Measurements from ENCODE around the gene EPS8L3. TPM values are rescaled to one million over a fixed set of nuclear protein-coding genes. Genes with fewer than 3 reads are reported as not detected.

Gene EPS8L3
- total RNA-seq, 1 donor from 2014 or later = not detected

DNA sequence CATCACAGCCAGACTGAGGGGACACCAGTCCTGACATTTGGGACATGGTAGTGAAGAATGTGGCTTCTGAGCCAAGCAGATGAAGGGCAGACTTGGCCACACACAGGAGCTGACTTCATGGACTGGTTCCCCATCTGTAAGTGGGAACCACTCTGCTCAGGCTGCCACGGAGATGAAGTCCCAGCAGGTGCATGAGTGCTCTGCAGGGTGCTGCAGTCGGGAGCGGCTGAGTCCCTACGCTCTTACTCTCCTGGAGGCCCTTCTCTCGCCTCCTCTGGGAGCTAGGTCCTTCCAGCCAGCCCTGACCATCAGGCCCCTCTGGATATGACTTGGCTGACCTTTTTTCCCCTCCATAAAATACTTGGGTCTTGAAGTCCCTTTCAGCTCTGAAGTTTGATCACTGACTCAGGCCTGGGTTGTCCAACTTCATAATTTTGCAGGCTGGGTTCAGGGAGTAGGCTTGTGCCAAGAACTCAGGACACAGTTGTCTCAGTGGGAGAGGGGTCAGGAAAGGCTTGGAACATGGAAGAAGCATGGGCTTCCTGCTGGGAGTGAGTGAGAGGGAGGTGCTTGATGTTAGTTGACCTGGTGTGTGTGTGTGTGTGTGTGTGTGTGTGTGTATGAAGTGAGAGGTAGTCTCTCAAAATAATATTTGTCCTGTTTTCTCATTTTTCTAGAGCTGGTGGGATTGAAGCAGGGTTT is 21.0 kb upstream of the EPS8L3 start:
- peak; percentile 17 for DNase-seq (ENCODE audit: low spot score)
- intact Hi-C loops (cut with DNase I) = loop anchor here (5.0 kb wide), 1 partner anchor 902 kb away; no protein-coding TSS in a partner anchor
- peak; percentile 31 for ATAC-seq

- no peak for DNase-seq (ENCODE audit: low spot score)
- intact Hi-C loops (cut with DNase I) = loop anchor here (5.0 kb wide), 1 partner anchor 901 kb away; no protein-coding TSS in a partner anchor
- peak; percentile 25 for ATAC-seq
Observed at GRCh38 chr1:109783436-109783835, 19.7 kb upstream of the EPS8L3 start.

DNA sequence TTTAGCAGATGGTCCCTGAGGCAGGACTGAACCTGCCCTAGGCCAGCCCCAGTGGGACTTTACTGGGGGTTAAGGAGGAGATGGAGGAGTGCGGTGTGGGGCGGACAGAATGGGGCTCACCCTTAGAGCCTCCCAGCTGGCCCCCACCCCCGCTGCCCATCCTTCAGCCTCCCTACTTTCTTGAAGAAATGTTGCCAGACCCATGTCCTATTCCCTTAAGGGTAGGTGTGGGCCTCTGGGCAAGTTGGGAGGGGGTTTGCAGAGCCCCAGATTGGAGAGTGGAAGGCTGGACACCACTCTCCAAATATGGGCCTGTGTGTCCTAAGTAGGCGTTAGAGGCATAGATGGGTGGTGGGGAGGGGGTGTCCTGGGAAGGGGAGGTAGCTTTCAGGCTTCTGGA is 19.2 kb upstream of the EPS8L3 start:
- ATAC-seq (peak; percentile 2), DNase-seq (ENCODE audit: low spot score) (no peak)
- intact Hi-C loops (cut with DNase I) = loop anchor here (5.0 kb wide), 1 partner anchor 901 kb away; no protein-coding TSS in a partner anchor

DNA sequence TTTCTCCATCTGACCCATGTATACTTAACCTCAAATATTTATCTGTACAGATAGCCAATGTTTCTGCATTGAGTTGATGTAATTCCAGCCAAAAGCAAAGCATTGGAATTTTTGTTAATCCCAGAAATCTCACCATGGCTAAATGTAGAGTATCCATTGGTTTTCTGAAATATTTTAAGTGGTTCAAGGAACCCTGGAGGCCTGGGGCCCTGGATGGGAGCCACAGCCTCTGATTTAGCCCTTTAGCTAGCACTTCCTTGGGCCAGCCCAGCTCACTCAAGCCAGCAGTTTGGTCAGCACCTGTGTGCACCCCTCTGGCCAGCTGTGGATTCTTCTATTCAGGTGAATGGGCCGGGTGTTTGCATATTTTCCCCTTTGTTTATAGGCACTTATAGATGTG is 18.8 kb upstream of the EPS8L3 start:
- intact Hi-C loops (cut with DNase I) = loop anchor here (5.0 kb wide), 1 partner anchor 900 kb away; no protein-coding TSS in a partner anchor
- no peak for DNase-seq (ENCODE audit: low spot score)
- peak; percentile 59 for ATAC-seq

GRCh38 chr1:109781806-109782205 is 18.1 kb upstream of the EPS8L3 start:
- no peak for DNase-seq (ENCODE audit: low spot score)
- intact Hi-C loops (cut with DNase I) = loop anchor here (5.0 kb wide), 1 partner anchor 900 kb away; no protein-coding TSS in a partner anchor
- ATAC-seq = no peak

DNA sequence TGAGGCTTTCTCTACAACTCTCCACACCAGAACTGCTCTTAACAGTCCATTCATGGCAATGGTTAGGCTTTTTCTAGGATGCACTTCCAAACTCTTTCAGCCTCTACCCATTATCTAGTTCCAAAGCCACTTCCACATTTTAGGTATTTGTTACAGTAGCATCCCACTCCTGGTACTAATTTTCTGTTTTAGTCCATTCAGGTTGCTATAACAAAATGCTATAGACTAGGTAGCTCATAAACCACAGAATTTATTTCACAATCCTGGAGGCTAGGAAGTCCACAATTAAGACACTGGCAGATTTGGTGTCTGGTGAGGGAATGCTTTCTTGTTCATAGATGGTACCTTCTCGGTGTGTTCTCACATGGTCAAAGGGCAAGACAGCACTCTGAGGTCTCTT is 17.3 kb upstream of the EPS8L3 start:
- DNase-seq (ENCODE audit: low spot score) (no peak), ATAC-seq (no peak)
- intact Hi-C loops (cut with DNase I) = loop anchor here (5.0 kb wide), 1 partner anchor 899 kb away; no protein-coding TSS in a partner anchor

GRCh38 chr1:109777980-109778625 is 14.4 kb upstream of the EPS8L3 start:
- DNase-seq (ENCODE audit: low spot score) = peak; percentile 51
- ATAC-seq = no peak
- intact Hi-C loops (cut with DNase I) = loop anchor here (2.0 kb wide), 1 partner anchor 203 kb away; no protein-coding TSS in a partner anchor

- intact Hi-C loops (cut with DNase I) = loop anchor here (2.0 kb wide), 1 partner anchor 203 kb away; no protein-coding TSS in a partner anchor
- peak; percentile 2 for ATAC-seq
- DNase-seq (ENCODE audit: low spot score) = peak; percentile 49
Observed at GRCh38 chr1:109777436-109777835, 13.7 kb upstream of the EPS8L3 start.

- DNase-seq (ENCODE audit: low spot score) (peak; percentile 87), ATAC-seq (peak; percentile 87)
Observed at GRCh38 chr1:109776911-109777310, 13.2 kb upstream of the EPS8L3 start.

DNA sequence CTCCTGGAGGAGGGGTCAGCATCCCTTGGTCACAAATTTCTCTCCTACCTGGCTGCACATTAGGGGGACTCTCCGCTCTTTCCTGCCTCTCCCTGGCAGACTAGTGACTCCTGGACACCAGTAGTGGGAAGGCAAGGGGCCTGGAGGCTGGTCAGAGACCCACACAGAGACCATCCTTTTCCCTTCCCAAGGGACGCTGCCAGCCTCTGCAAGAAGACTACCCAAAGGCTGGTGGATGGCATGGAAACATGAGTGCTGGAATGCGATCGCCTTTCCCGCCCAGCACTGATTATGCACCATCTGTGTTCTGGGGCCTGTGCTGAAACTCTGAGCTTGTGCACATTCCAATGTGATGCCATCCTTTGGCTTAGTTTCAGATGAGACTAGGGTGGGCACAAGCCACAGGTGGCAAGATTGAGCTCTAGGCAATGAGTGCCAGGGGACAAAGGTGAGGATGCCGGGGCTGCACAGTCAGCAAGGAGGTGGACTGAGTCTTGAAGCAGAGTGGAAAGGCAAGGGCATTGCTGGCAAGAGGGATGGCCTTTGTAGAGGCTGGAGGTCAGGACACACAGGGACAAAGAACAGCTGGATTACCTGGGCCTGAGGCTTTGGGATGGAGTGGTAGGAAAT is 12.6 kb upstream of the EPS8L3 start:
- peak; percentile 58 for DNase-seq (ENCODE audit: low spot score)
- ATAC-seq = no peak
- intact Hi-C loops (cut with DNase I) = loop anchor here (2.0 kb wide), 1 partner anchor 204 kb away; no protein-coding TSS in a partner anchor

More at GRCh38 chr1:109776911-109777310, 13.2 kb upstream of the EPS8L3 start:
- intact Hi-C loops (cut with DNase I) = loop anchor here (2.0 kb wide), 1 partner anchor 204 kb away; no protein-coding TSS in a partner anchor

GRCh38 chr1:109775398-109775797 is 11.7 kb upstream of the EPS8L3 start:
- intact Hi-C loops (cut with DNase I) = no loop called here
- no peak for ATAC-seq
- DNase-seq (ENCODE audit: low spot score) = no peak

- DNase-seq (ENCODE audit: low spot score) (no peak), ATAC-seq (peak; percentile 1)
- intact Hi-C loops (cut with DNase I) = loop anchor here (5.0 kb wide), 2 partner anchors 132 to 232 kb away; no protein-coding TSS in a partner anchor
Observed at GRCh38 chr1:109773900-109774485, 10.3 kb upstream of the EPS8L3 start.

- ATAC-seq (peak; percentile 87), DNase-seq (ENCODE audit: low spot score) (peak; percentile 87)
- intact Hi-C loops (cut with DNase I) = loop anchor here (5.0 kb wide), 2 partner anchors 131 to 231 kb away; no protein-coding TSS in a partner anchor
Observed at GRCh38 chr1:109773203-109773899, 9.6 kb upstream of the EPS8L3 start.

GRCh38 chr1:109772658-109773202 is 9.0 kb upstream of the EPS8L3 start:
- no peak for DNase-seq (ENCODE audit: low spot score)
- intact Hi-C loops (cut with DNase I) = loop anchor here (5.0 kb wide), 2 partner anchors 130 to 230 kb away; no protein-coding TSS in a partner anchor
- no peak for ATAC-seq

DNA sequence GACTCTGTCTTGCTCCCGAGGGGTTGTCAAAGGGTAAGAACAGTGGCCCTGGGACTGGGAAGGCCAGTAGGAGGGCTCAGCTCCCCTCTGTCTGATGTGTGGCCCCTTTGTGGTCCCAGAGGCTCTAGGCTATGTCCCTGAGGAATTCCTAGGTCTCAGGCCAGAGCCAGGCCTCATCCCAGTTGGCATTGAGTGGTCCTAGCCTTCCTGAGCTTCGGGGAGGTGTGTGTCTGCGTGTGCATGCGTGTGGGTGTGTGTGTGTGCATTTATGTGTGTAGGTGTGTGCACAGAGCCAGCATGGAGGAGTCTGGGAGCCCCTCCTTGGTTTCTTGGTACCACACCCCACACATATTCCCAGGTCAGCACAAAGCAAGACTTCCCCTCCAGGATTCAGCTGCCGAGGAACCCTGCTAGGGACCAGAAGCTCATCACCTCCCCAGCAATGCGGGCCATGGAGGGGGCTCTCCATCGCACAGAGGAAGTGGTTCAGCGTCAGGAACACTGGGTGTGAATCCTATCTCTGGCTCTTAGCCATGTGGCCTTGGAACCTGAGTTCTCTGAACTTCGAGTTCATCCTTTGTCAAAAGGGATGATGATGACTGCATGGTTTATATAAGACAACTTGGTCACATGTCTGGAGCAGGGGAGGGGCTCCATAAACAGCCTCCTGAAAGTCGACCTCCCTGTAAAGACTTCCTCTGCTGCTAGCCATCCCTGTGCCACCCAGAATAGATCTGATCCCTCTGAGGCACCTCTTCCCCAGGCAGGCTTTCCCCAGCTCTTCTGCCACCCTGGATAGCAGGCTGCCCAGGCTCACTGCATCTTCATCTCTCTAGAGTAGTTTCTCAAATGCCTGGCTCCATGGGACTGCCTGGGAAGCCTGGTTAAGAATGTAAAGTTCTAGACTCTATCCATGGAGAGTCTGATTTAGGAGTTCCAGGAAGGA is 8.3 kb upstream of the EPS8L3 start:
- ATAC-seq (no peak), DNase-seq (ENCODE audit: low spot score) (peak; percentile 42)
- intact Hi-C loops (cut with DNase I) = loop anchor here (5.0 kb wide), 2 partner anchors 130 to 230 kb away; no protein-coding TSS in a partner anchor

- intact Hi-C loops (cut with DNase I) = loop anchor here (5.0 kb wide), 2 partner anchors 128 to 228 kb away; no protein-coding TSS in a partner anchor
- no peak for ATAC-seq
Observed at GRCh38 chr1:109770331-109771095, 6.8 kb upstream of the EPS8L3 start.

More at GRCh38 chr1:109770331-109771095, 6.8 kb upstream of the EPS8L3 start:
- DNase-seq (ENCODE audit: low spot score) = peak; percentile 57

All from sciatic nerve (tissue), 2 donors.